ENCODE results near the gene UTP25.

Gene UTP25

GRCh38 chr1:209871006-209871405 lies 43.2 kb downstream of the UTP25 start:
- no peak overlapping the region for H3K9ac ChIP-seq (ENCODE audit: low read depth, low read length, poor library complexity, severe bottlenecking)
- no peaks in the 10 kb centered on the region for H3K36me3 ChIP-seq (ENCODE audit: insufficient read depth, low read length)
- TF ChIP-seq CTCF (conservative IDR thresholded peaks at IDR 0.05; ENCODE audit: low read length) (no peak), EZH2phosphoT487 (IDR thresholded peaks at IDR 0.05; ENCODE audit: borderline replicate concordance) (no peak)
- no peak overlapping the region for H3K4me2 ChIP-seq (ENCODE audit: low read depth, low read length, poor library complexity, severe bottlenecking)
- no peaks in the 10 kb centered on the region for H3K9me3 ChIP-seq (ENCODE audit: insufficient read depth, low read depth, low read length)
- no peak overlapping the region for H3K4me3 ChIP-seq (ENCODE audit: low read length, poor library complexity, severe bottlenecking)
- no peaks in the 10 kb centered on the region for H3K27me3 ChIP-seq (ENCODE audit: insufficient read depth, low read length, poor library complexity, severe bottlenecking)
- H3K79me2 ChIP-seq (ENCODE audit: insufficient read depth, low read length): no peaks in the 10 kb centered on the region
- no peaks in the 10 kb centered on the region for H3F3A ChIP-seq (ENCODE audit: low read depth)
- no peaks in the 10 kb centered on the region for H4K20me1 ChIP-seq (ENCODE audit: insufficient read depth, low read length, poor library complexity, severe bottlenecking)
- H3K4me1 ChIP-seq (ENCODE audit: insufficient read depth, low read length, poor library complexity, severe bottlenecking): no peaks in the 10 kb centered on the region
- H3K9me2 ChIP-seq (replicated peaks; ENCODE audit: low read depth, low read length): no peaks in the 10 kb centered on the region
- no peak overlapping the region for H2AFZ ChIP-seq (ENCODE audit: low read length)

GRCh38 chr1:209871430-209871829 lies 43.7 kb downstream of the UTP25 start:
- Histone ChIP-seq H3K4me1 (ENCODE audit: insufficient read depth, low read length, poor library complexity, severe bottlenecking) (no peaks in the 10 kb centered on the region), H3K36me3 (ENCODE audit: insufficient read depth, low read length) (no peaks in the 10 kb centered on the region), H3K9ac (ENCODE audit: low read depth, low read length, poor library complexity, severe bottlenecking) (no peak overlapping the region), H3K9me3 (ENCODE audit: insufficient read depth, low read depth, low read length) (no peaks in the 10 kb centered on the region), H2AFZ (ENCODE audit: low read length) (no peak overlapping the region), H3F3A (ENCODE audit: low read depth) (no peaks in the 10 kb centered on the region), H3K27me3 (ENCODE audit: insufficient read depth, low read length, poor library complexity, severe bottlenecking) (no peaks in the 10 kb centered on the region), H3K4me2 (ENCODE audit: low read depth, low read length, poor library complexity, severe bottlenecking) (no peak overlapping the region), H3K9me2 (replicated peaks; ENCODE audit: low read depth, low read length) (no peaks in the 10 kb centered on the region), H4K20me1 (ENCODE audit: insufficient read depth, low read length, poor library complexity, severe bottlenecking) (no peaks in the 10 kb centered on the region), H3K79me2 (ENCODE audit: insufficient read depth, low read length) (no peaks in the 10 kb centered on the region), H3K4me3 (ENCODE audit: low read length, poor library complexity, severe bottlenecking) (no peak overlapping the region)
- TF ChIP-seq CTCF (conservative IDR thresholded peaks at IDR 0.05; ENCODE audit: low read length) (no peak), EZH2phosphoT487 (IDR thresholded peaks at IDR 0.05; ENCODE audit: borderline replicate concordance) (no peak)

- H3K9me2 ChIP-seq (replicated peaks; ENCODE audit: low read depth, low read length): no peaks in the 10 kb centered on the region
- no peaks in the 10 kb centered on the region for H4K20me1 ChIP-seq (ENCODE audit: insufficient read depth, low read length, poor library complexity, severe bottlenecking)
- H3K79me2 ChIP-seq (ENCODE audit: insufficient read depth, low read length): no peaks in the 10 kb centered on the region
- no peak overlapping the region for H3K4me2 ChIP-seq (ENCODE audit: low read depth, low read length, poor library complexity, severe bottlenecking)
- no peak overlapping the region for H3K9ac ChIP-seq (ENCODE audit: low read depth, low read length, poor library complexity, severe bottlenecking)
- no peaks in the 10 kb centered on the region for H3K27me3 ChIP-seq (ENCODE audit: insufficient read depth, low read length, poor library complexity, severe bottlenecking)
- no peaks in the 10 kb centered on the region for H3K4me1 ChIP-seq (ENCODE audit: insufficient read depth, low read length, poor library complexity, severe bottlenecking)
- H3K36me3 ChIP-seq (ENCODE audit: insufficient read depth, low read length): no peaks in the 10 kb centered on the region
- no peaks in the 10 kb centered on the region for H3F3A ChIP-seq (ENCODE audit: low read depth)
- H3K4me3 ChIP-seq (ENCODE audit: low read length, poor library complexity, severe bottlenecking): no peak overlapping the region
- no peak overlapping the region for H2AFZ ChIP-seq (ENCODE audit: low read length)
- H3K9me3 ChIP-seq (ENCODE audit: insufficient read depth, low read depth, low read length): no peaks in the 10 kb centered on the region
- TF ChIP-seq CTCF (conservative IDR thresholded peaks at IDR 0.05; ENCODE audit: low read length) (no peak), EZH2phosphoT487 (IDR thresholded peaks at IDR 0.05; ENCODE audit: borderline replicate concordance) (no peak)
These were observed 45.5 kb downstream of the UTP25 start for GRCh38 chr1:209873067-209873799.
